HEK293 (cell line): Measurements from ENCODE around the gene CAMK2D.

Experiments
- CTCF ChIA-PET: fragments of 350-600 bp; formaldehyde crosslinking; extraction: SDS; loops from one replicate; lab custom pipeline; 2021; ENCODE audit warnings: antibody characterized with exemption; lab: Yijun Ruan, JAX
- POLR2A ChIA-PET: fragments of 300-600 bp; formaldehyde crosslinking; extraction: SDS; loops from one replicate; lab custom pipeline; 2020; ENCODE audit warnings: antibody characterized with exemption, inconsistent platforms; lab: Yijun Ruan, JAX
- H3K27ac ChIP-seq: fragments of 200-500 bp; sonication (Bioruptor generic); 2 replicates; pipeline ENCODE4 v1.5.1; 2014; ENCODE audit warnings: low read depth, low read length, control low read depth, inconsistent platforms; ENCODE audit errors: extremely low read depth
- H3K36me3 ChIP-seq, 2 experiments: fragments of 200-500 bp in 1 of 2; sonication (Bioruptor generic) in 1 of 2; 1 replicate in 1 of 2; 2 replicates in 1 of 2; pipeline ENCODE4 v1.5.1; 2014 to 2017; ENCODE audit warnings: inconsistent platforms in 2 of 2, low read length in 2 of 2; ENCODE audit not compliant: control insufficient read depth in 2 of 2, insufficient read depth in 1 of 2
- H3K4me1 ChIP-seq: fragments of 200-500 bp; sonication (Bioruptor generic); 2 replicates; pipeline ENCODE4 v1.5.1; 2014; ENCODE audit warnings: mild to moderate bottlenecking, low read length, inconsistent platforms; ENCODE audit not compliant: control insufficient read depth, insufficient read depth
- H3K4me3 ChIP-seq: 2 replicates; pipeline ENCODE4 v1.5.1; 2011; ENCODE audit warnings: low read depth, mild to moderate bottlenecking, control low read depth, low read length, moderate library complexity
- H3K9me3 ChIP-seq: fragments of 200-500 bp; sonication (Bioruptor generic); 2 replicates; pipeline ENCODE4 v1.5.1; 2014; ENCODE audit warnings: low read depth, low read length, inconsistent platforms; ENCODE audit not compliant: control insufficient read depth, insufficient read depth
- ATF2 ChIP-seq: fragments of 450-650 bp; formaldehyde crosslinking; IDR thresholded peaks from 2 replicates; pipeline ENCODE4 v1.5.1; 2016; ENCODE audit warnings: missing biosample characterization, missing genetic modification characterization, low read depth
- FEZF1 ChIP-seq: fragments of 450-650 bp; formaldehyde crosslinking; IDR thresholded peaks from 2 replicates; pipeline ENCODE4 v1.5.1; 2016; ENCODE audit warnings: missing biosample characterization, missing genetic modification characterization
- KLF7 ChIP-seq: fragments of 450-650 bp; formaldehyde crosslinking; IDR thresholded peaks from 2 replicates; pipeline ENCODE4 v1.5.1; 2016; ENCODE audit warnings: missing biosample characterization, missing genetic modification characterization, borderline replicate concordance
- MZF1 ChIP-seq: fragments of 450-650 bp; formaldehyde crosslinking; IDR thresholded peaks from 2 replicates; pipeline ENCODE4 v1.5.1; 2017; ENCODE audit warnings: missing biosample characterization, missing genetic modification characterization, borderline replicate concordance
- ZBTB10 ChIP-seq: fragments of 450-650 bp; formaldehyde crosslinking; IDR thresholded peaks from 2 replicates; pipeline ENCODE4 v1.5.1; 2016; ENCODE audit warnings: missing biosample characterization, missing genetic modification characterization
- ZBTB20 ChIP-seq: fragments of 450-650 bp; formaldehyde crosslinking; IDR thresholded peaks from 2 replicates; pipeline ENCODE4 v1.5.1; 2016; ENCODE audit warnings: missing biosample characterization, missing genetic modification characterization
- ZFP3 ChIP-seq: fragments of 450-650 bp; formaldehyde crosslinking; IDR thresholded peaks from 2 replicates; pipeline ENCODE4 v1.5.1; 2016; ENCODE audit warnings: low read depth, missing biosample characterization, missing genetic modification characterization
- ZFP69B ChIP-seq: fragments of 450-650 bp; formaldehyde crosslinking; IDR thresholded peaks from 2 replicates; pipeline ENCODE4 v1.5.1; 2016; ENCODE audit warnings: missing biosample characterization, missing genetic modification characterization
- ZNF10 ChIP-seq: fragments of 450-650 bp; formaldehyde crosslinking; IDR thresholded peaks from 2 replicates; pipeline ENCODE4 v1.5.1; 2017; ENCODE audit warnings: missing biosample characterization, missing genetic modification characterization
- ZNF169 ChIP-seq: fragments of 450-650 bp; formaldehyde crosslinking; IDR thresholded peaks from 2 replicates; pipeline ENCODE4 v1.5.1; 2016; ENCODE audit warnings: missing biosample characterization, missing genetic modification characterization
- ZNF248 ChIP-seq: fragments of 450-650 bp; formaldehyde crosslinking; IDR thresholded peaks from 2 replicates; pipeline ENCODE4 v1.5.1; 2017; ENCODE audit warnings: missing biosample characterization, missing genetic modification characterization
- ZNF266 ChIP-seq: fragments of 450-650 bp; formaldehyde crosslinking; IDR thresholded peaks from 2 replicates; pipeline ENCODE4 v1.5.1; 2016; ENCODE audit warnings: missing biosample characterization, missing genetic modification characterization, low read depth
- ZNF302 ChIP-seq: fragments of 450-650 bp; formaldehyde crosslinking; IDR thresholded peaks from 2 replicates; pipeline ENCODE4 v1.5.1; 2016; ENCODE audit warnings: missing biosample characterization, missing genetic modification characterization, low read depth
- ZNF366 ChIP-seq: fragments of 450-650 bp; formaldehyde crosslinking; conservative IDR thresholded peaks from 2 replicates; pipeline ENCODE4 v1.5.1; 2016; ENCODE audit warnings: missing biosample characterization, missing genetic modification characterization
- ZNF521 ChIP-seq: fragments of 450-650 bp; formaldehyde crosslinking; IDR thresholded peaks from 2 replicates; pipeline ENCODE4 v1.5.1; 2017; ENCODE audit warnings: missing biosample characterization, mild to moderate bottlenecking, missing genetic modification characterization
- ZNF529 ChIP-seq: fragments of 450-650 bp; formaldehyde crosslinking; IDR thresholded peaks from 2 replicates; pipeline ENCODE4 v1.5.1; 2017; ENCODE audit warnings: missing genetic modification characterization, missing biosample characterization; ENCODE audit not compliant: insufficient replicate concordance
- ZNF558 ChIP-seq: fragments of 450-650 bp; formaldehyde crosslinking; IDR thresholded peaks from 2 replicates; pipeline ENCODE4 v1.5.1; 2016; ENCODE audit warnings: missing biosample characterization, missing genetic modification characterization
- ZNF610 ChIP-seq: fragments of 450-650 bp; formaldehyde crosslinking; IDR thresholded peaks from 2 replicates; pipeline ENCODE4 v1.5.1; 2016; ENCODE audit warnings: missing biosample characterization, missing genetic modification characterization, borderline replicate concordance
- ZNF626 ChIP-seq: fragments of 450-650 bp; sonication (Bioruptor Pico); formaldehyde crosslinking; IDR thresholded peaks from 2 replicates; pipeline ENCODE4 v1.5.1; 2018; ENCODE audit warnings: missing biosample characterization, missing genetic modification characterization, inconsistent platforms
- ZNF677 ChIP-seq: fragments of 450-650 bp; IDR thresholded peaks from 2 replicates; pipeline ENCODE4 v1.5.0; 2018; ENCODE audit warnings: missing biosample characterization, mild to moderate bottlenecking, missing genetic modification characterization, moderate library complexity
- ZNF704 ChIP-seq: fragments of 450-650 bp; formaldehyde crosslinking; IDR thresholded peaks from 2 replicates; pipeline ENCODE4 v1.5.1; 2016; ENCODE audit warnings: missing biosample characterization, missing genetic modification characterization
- ZNF768 ChIP-seq: fragments of 450-650 bp; formaldehyde crosslinking; IDR thresholded peaks from 2 replicates; pipeline ENCODE4 v1.5.1; 2018; ENCODE audit warnings: missing biosample characterization, mild to moderate bottlenecking, missing genetic modification characterization
- TF ChIP-seq, protein P1 (sequence below): fragments of 450-650 bp; formaldehyde crosslinking; IDR thresholded peaks from 2 replicates; pipeline ENCODE4 v1.5.0; 2017; ENCODE audit warnings: missing biosample characterization, missing genetic modification characterization, borderline replicate concordance

The CAMK2D gene

GRCh38 chr4:113564493-113564892, 197.0 kb downstream of the CAMK2D start:
- ChIA-PET POLR2A (no interaction called here), CTCF (interaction anchor here (1.2 kb wide), 1 partner anchor 170 kb away, joined by 4 read pairs; no protein-coding TSS in a partner anchor)
- no peak for TF ChIP-seq ZNF169 (tag by site-specific recombination)
- no peak for TF ChIP-seq ZNF302
- Histone ChIP-seq H3K27ac (no peak overlapping the region), H3K4me3 (no peak overlapping the region), H3K9me3 (no peaks in the 10 kb centered on the region), H3K4me1 (peaks cover 3% of the 10 kb centered on the region; the same call in 1 of the 2 replicates), H3K36me3 (no peaks in the 10 kb centered on the region)

DNA sequence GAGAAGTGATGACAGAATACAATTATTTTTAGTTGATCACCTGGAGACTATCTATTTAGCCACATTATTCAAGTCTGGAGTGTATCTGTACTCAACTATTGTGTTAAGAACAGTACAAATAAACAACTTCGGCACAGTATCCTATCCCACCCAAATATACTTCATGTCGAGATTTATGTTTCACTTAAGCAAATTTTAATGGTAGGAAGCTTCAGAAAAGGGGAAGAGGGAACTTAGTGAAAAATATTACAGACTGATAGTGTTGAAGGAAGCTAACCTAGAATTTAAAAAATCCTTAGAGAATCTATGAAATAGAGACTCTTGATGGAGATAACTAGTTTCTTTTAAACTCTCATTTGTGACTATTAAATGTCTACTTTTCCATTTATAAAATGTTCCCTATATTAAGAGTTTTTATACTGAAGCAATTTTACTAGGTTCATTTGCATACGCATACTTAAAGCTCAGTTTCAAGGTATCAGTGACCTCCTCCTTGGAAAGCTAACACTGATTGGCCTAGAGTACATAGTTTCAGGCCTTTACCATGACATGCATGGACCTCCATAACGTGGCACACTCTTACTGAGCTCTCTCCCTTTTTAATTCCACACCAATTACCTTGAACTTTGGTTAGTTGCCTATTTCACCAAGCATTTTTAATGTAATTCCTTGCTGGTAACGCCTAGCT, 197.7 kb downstream of the CAMK2D start:
- TF ChIP-seq ZBTB10 (no peak), ZNF677 (no peak), MZF1 (tag by site-specific recombination) (no peak), ZFP3 (no peak), ZNF266 (tag by site-specific recombination) (no peak), ZNF558 (tag by site-specific recombination) (no peak)
- H3K36me3 ChIP-seq, result no peaks in the 10 kb centered on the region
- H3K27ac ChIP-seq, result no peak overlapping the region
- no peaks in the 10 kb centered on the region for H3K9me3 ChIP-seq
- H3K4me1 ChIP-seq, result peaks cover 3% of the 10 kb centered on the region; the same call in 1 of the 2 replicates
- ChIA-PET POLR2A (no interaction called here), CTCF (interaction anchor here (0.6 to 1.2 kb wide), 2 partner anchors 70 to 169 kb away, joined by 3 to 4 read pairs; no protein-coding TSS in a partner anchor)
- no peak overlapping the region for H3K4me3 ChIP-seq

GRCh38 chr4:113561758-113562157, 199.8 kb downstream of the CAMK2D start:
- ChIA-PET POLR2A (interaction anchor here (0.5 kb wide), 1 partner anchor 143 kb away, joined by 4 read pairs; no protein-coding TSS in a partner anchor), CTCF (interaction anchor here (1.1 to 1.5 kb wide), 2 partner anchors 10 to 14 kb away, joined by 4 to 5 read pairs; no protein-coding TSS in a partner anchor)
- H3K9me3 ChIP-seq, result no peaks in the 10 kb centered on the region
- no peaks in the 10 kb centered on the region for H3K36me3 ChIP-seq
- H3K4me1 ChIP-seq, result peaks cover 3% of the 10 kb centered on the region; the same call in 1 of the 2 replicates
- H3K27ac ChIP-seq, result no peak overlapping the region
- no peak overlapping the region for H3K4me3 ChIP-seq
- TF ChIP-seq ZNF10 (tag by site-specific recombination), result no peak
- no peak for TF ChIP-seq FEZF1 (tag by site-specific recombination)
- no peak for TF ChIP-seq ZNF626 (tag by site-specific recombination)
- no peak for TF ChIP-seq KLF7 (tag by site-specific recombination)
- TF ChIP-seq ZNF704, result no peak
- no peak for TF ChIP-seq ATF2 (tag by site-specific recombination)
- no peak for TF ChIP-seq ZNF768 (tag by site-specific recombination)
- no peak for TF ChIP-seq ZNF521 (tag by site-specific recombination)
- TF ChIP-seq ZFP69B, result no peak
- no peak for TF ChIP-seq ZNF248
- TF ChIP-seq, protein P1, sequence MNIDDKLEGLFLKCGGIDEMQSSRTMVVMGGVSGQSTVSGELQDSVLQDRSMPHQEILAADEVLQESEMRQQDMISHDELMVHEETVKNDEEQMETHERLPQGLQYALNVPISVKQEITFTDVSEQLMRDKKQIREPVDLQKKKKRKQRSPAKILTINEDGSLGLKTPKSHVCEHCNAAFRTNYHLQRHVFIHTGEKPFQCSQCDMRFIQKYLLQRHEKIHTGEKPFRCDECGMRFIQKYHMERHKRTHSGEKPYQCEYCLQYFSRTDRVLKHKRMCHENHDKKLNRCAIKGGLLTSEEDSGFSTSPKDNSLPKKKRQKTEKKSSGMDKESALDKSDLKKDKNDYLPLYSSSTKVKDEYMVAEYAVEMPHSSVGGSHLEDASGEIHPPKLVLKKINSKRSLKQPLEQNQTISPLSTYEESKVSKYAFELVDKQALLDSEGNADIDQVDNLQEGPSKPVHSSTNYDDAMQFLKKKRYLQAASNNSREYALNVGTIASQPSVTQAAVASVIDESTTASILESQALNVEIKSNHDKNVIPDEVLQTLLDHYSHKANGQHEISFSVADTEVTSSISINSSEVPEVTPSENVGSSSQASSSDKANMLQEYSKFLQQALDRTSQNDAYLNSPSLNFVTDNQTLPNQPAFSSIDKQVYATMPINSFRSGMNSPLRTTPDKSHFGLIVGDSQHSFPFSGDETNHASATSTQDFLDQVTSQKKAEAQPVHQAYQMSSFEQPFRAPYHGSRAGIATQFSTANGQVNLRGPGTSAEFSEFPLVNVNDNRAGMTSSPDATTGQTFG, result no peak
- no peak for TF ChIP-seq ZNF366 (tag by site-specific recombination)
- TF ChIP-seq ZBTB20 (tag by site-specific recombination), result no peak
- TF ChIP-seq ZNF610, result no peak
- no peak for TF ChIP-seq ZNF529 (tag by site-specific recombination)
